Breast epithelium (tissue), 4 donors: ENCODE measurements around the gene FAM162A. TPM values are rescaled to one million over a fixed set of nuclear protein-coding genes. Genes with fewer than 3 reads are reported as not detected.

Experiments
- DNase-seq, 2 donors: peaks; one replicate each; pipeline ENCODE4 v3.0.0-alpha.2; 2019; ENCODE audit warnings: low spot score in 2 of 2
- H3K27ac ChIP-seq, 2 donors: fragments of 200-600 bp; sonication (generic) in 1 of 2; one replicate each; pipeline ENCODE4 v1.5.1; 2016 to 2019; ENCODE audit warnings: mild to moderate bottlenecking in 1 of 2
- H3K27me3 ChIP-seq, 2 donors: fragments of 200-600 bp; sonication (generic) in 1 of 2; one replicate each; pipeline versions ENCODE4 v1.5.1 to v1.6.0; 2017 to 2019; ENCODE audit warnings: control low read depth in 1 of 2, mild to moderate bottlenecking in 1 of 2
- H3K36me3 ChIP-seq: fragments of 200-600 bp; one replicate; pipeline ENCODE4 v1.5.1; 2019
- H3K4me1 ChIP-seq, 2 donors: fragments of 200-600 bp; sonication (generic); one replicate each; pipeline ENCODE4 v1.5.1; 2016 to 2019; ENCODE audit warnings: control low read depth in 1 of 2
- H3K4me3 ChIP-seq, 3 donors: fragments of 200-600 bp; sonication (generic); 1 replicate in 2 of 3; 2 replicates in 1 of 3; pipeline ENCODE4 v1.5.1; 2016 to 2019; ENCODE audit warnings: mild to moderate bottlenecking in 3 of 3, moderate library complexity in 2 of 3
- H3K9me3 ChIP-seq, 2 donors: fragments of 200-600 bp; sonication (generic) in 1 of 2; one replicate each; pipeline ENCODE4 v1.5.1; 2016 to 2019; ENCODE audit warnings: control low read depth in 1 of 2
- CTCF ChIP-seq, 3 donors: fragments of 450-650 bp; IDR thresholded peaks; one replicate each; pipeline ENCODE4 v1.5.1; 2016 to 2017; ENCODE audit warnings: antibody characterized with exemption in 3 of 3, mild to moderate bottlenecking in 3 of 3, moderate library complexity in 3 of 3
- POLR2A ChIP-seq: fragments of 450-650 bp; IDR thresholded peaks from one replicate; pipeline ENCODE4 v1.6.1; 2016; ENCODE audit warnings: antibody characterized with exemption, mild to moderate bottlenecking, moderate library complexity
- POLR2AphosphoS5 ChIP-seq, 3 donors: sonication (generic); formaldehyde crosslinking; IDR thresholded peaks; one replicate each; pipeline ENCODE4 v1.6.1; 2017; ENCODE audit warnings: antibody characterized with exemption in 3 of 3
- intact Hi-C: fragments of 100-400 bp; cut with DNase I; formaldehyde crosslinking; loops from one replicate; pipeline ENCODE4 v1.15.1; 2023; ENCODE audit warnings: low total_unique reads
- total RNA-seq, 3 donors: library from RNA; depleted of rRNA; stranded (reverse); fragments of >200 nt; gene quantifications; one replicate each; pipeline ENCODE4 v1.1.0, GENCODE V29; 2016

Gene FAM162A
- total RNA-seq, 3 donors from 2014 or later: 19.3 to 27.2 (median 26.5) TPM

GRCh38 chr3:122366379-122366749 is 17.6 kb upstream of the FAM162A start:
- Histone ChIP-seq H3K27ac (no peak overlapping the region), H3K4me1 (no peaks in the 10 kb centered on the region), H3K27me3 (no peaks in the 10 kb centered on the region), H3K9me3 (no peaks in the 10 kb centered on the region), H3K4me3 (no peak overlapping the region), H3K36me3 (no peaks in the 10 kb centered on the region)
- TF ChIP-seq CTCF (IDR thresholded peaks at IDR 0.05): no peak
- TF ChIP-seq POLR2A: no peak
- TF ChIP-seq POLR2AphosphoS5 (IDR thresholded peaks at IDR 0.05): no peak
- no peak for DNase-seq
- intact Hi-C loops: no loop called here

- no peaks in the 10 kb centered on the region for H3K4me1 ChIP-seq
- no peaks in the 10 kb centered on the region for H3K36me3 ChIP-seq
- DNase-seq: no peak
- H3K27me3 ChIP-seq: no peaks in the 10 kb centered on the region
- H3K27ac ChIP-seq: no peak overlapping the region
- TF ChIP-seq POLR2A: no peak
- TF ChIP-seq POLR2AphosphoS5 (IDR thresholded peaks at IDR 0.05): no peak
- no peak for TF ChIP-seq CTCF (IDR thresholded peaks at IDR 0.05)
- H3K4me3 ChIP-seq: no peak overlapping the region
- H3K9me3 ChIP-seq: no peaks in the 10 kb centered on the region
- intact Hi-C loops: no loop called here
Observed at GRCh38 chr3:122374034-122374433, 9.9 kb upstream of the FAM162A start.

- no peak for DNase-seq
- H3K27ac ChIP-seq: no peak overlapping the region
- no peaks in the 10 kb centered on the region for H3K36me3 ChIP-seq
- no peak overlapping the region for H3K4me3 ChIP-seq
- intact Hi-C loops: no loop called here
- no peaks in the 10 kb centered on the region for H3K4me1 ChIP-seq
- H3K9me3 ChIP-seq: no peaks in the 10 kb centered on the region
- TF ChIP-seq POLR2AphosphoS5 (IDR thresholded peaks at IDR 0.05): no peak
- TF ChIP-seq POLR2A: no peak
- no peak for TF ChIP-seq CTCF (IDR thresholded peaks at IDR 0.05)
- H3K27me3 ChIP-seq: no peaks in the 10 kb centered on the region
Observed at GRCh38 chr3:122377975-122378374, 6.0 kb upstream of the FAM162A start.

GRCh38 chr3:122382888-122383666 is 905 bp upstream of the FAM162A start, which contains the start of gene MIX23:
TSS of gene MIX23 (minus strand) at chr3:122383231. CDS start at chr3:122383224, 7 bp downstream.
- peak within 1 kb of the TSS; percentile 75 to 88 (median 87) for H3K4me3 ChIP-seq
- no peaks in the 10 kb centered on the region for H3K4me1 ChIP-seq
- no peaks in the 10 kb centered on the region for H3K27me3 ChIP-seq
- peak within 1 kb of the TSS; percentile 89 to 93 for H3K27ac ChIP-seq
- H3K36me3 ChIP-seq: no peaks in the 10 kb centered on the region
- TF ChIP-seq POLR2AphosphoS5 (IDR thresholded peaks at IDR 0.05) (peak; percentile 42 to 70 (median 48)), POLR2A (no peak)
- H3K9me3 ChIP-seq: no peaks in the 10 kb centered on the region
- peak; percentile 78 to 85 for DNase-seq
- intact Hi-C loops: no loop called here

GRCh38 chr3:122387709-122388108 is 3.7 kb downstream of the FAM162A start:
- Histone ChIP-seq H3K27ac (no peak overlapping the region), H3K36me3 (no peaks in the 10 kb centered on the region), H3K4me3 (no peak overlapping the region), H3K4me1 (no peaks in the 10 kb centered on the region), H3K27me3 (no peaks in the 10 kb centered on the region), H3K9me3 (no peaks in the 10 kb centered on the region)
- DNase-seq: no peak
- TF ChIP-seq CTCF (IDR thresholded peaks at IDR 0.05) (no peak), POLR2A (no peak), POLR2AphosphoS5 (IDR thresholded peaks at IDR 0.05) (no peak)
- intact Hi-C loops: no loop called here
